ENCODE measurements around the gene ABRACL.

DNA sequence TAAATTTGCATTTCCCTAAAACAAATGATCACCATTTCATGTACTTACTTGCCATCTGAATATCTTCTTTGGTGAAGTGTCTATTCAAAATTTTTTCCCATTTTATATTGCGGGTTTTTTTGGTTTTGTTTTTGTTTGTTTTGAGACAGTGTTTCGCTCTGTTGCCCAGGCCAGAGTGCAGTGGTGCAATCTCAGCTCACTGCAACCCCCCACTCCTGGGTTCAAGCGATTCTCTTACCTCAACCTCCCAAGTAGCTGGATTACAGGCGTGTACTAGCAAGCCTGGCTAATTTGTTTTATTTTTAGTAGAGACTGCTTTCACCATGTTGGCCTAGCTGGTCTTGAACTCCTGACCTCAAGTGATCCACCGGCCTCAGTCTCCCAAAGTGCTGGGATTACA is 31.4 kb upstream of the ABRACL start:
- TF ChIP-seq, protein P1, sequence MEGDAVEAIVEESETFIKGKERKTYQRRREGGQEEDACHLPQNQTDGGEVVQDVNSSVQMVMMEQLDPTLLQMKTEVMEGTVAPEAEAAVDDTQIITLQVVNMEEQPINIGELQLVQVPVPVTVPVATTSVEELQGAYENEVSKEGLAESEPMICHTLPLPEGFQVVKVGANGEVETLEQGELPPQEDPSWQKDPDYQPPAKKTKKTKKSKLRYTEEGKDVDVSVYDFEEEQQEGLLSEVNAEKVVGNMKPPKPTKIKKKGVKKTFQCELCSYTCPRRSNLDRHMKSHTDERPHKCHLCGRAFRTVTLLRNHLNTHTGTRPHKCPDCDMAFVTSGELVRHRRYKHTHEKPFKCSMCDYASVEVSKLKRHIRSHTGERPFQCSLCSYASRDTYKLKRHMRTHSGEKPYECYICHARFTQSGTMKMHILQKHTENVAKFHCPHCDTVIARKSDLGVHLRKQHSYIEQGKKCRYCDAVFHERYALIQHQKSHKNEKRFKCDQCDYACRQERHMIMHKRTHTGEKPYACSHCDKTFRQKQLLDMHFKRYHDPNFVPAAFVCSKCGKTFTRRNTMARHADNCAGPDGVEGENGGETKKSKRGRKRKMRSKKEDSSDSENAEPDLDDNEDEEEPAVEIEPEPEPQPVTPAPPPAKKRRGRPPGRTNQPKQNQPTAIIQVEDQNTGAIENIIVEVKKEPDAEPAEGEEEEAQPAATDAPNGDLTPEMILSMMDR (IDR thresholded peaks at IDR 0.05 in 4 of 5, conservative IDR thresholded peaks at IDR 0.05 in 1 of 5) = no peak
- TF ChIP-seq POLR2A (IDR thresholded peaks at IDR 0.05) = no peak
